ENCODE results near the gene SPATA25. TPM values are rescaled to one million over a fixed set of nuclear protein-coding genes. Genes with fewer than 3 reads are reported as not detected.

Gene SPATA25
- total RNA-seq, 1 experiment from 2014 or later: 1.8 TPM

GRCh38 chr20:45851501-45851900, 35.9 kb downstream of the SPATA25 start:
- ChIA-PET POLR2A (no interaction called here), CTCF (interaction anchor here (0.7 to 1.2 kb wide), 2 partner anchors 39 to 54 kb away, joined by 3 read pairs; no protein-coding TSS in a partner anchor)
- H3K27me3 ChIP-seq (ENCODE audit: control insufficient read depth, insufficient read depth, low read length): no peaks in the 10 kb centered on the region
- no peak overlapping the region for H3K4me3 ChIP-seq (ENCODE audit: low read depth in 2 of 2, low read length in 2 of 2)
- no TSS peak for BruUV-seq (replicated peaks)
- intact Hi-C loops (cut with micrococcal nuclease; ENCODE audit: unreplicated experiment) (no loop called here), in situ Hi-C loops (cut with HindIII; ENCODE audit: low pct_unique_long_range_greater_than_20kb, low sequenced_read_pairs) (no loop called here)
- TF ChIP-seq POLR2AphosphoS5 (IDR thresholded peaks at IDR 0.05; ENCODE audit: low read depth, low read length): no peak
- no peak for TF ChIP-seq REST (IDR thresholded peaks at IDR 0.05; ENCODE audit: insufficient read depth in 1 of 2, low read depth in 2 of 2, low read length in 1 of 2)
- no peak for TF ChIP-seq SIN3A (IDR thresholded peaks at IDR 0.05; ENCODE audit: borderline replicate concordance, insufficient read depth, low read depth, low read length)
- TF ChIP-seq CTCF (IDR thresholded peaks at IDR 0.05): no peak
- TF ChIP-seq TCF7L2 (IDR thresholded peaks at IDR 0.05; ENCODE audit: low read depth, low read length): no peak
- no peaks in the 10 kb centered on the region; the same call in none of the 2 replicates for H3K36me3 ChIP-seq (ENCODE audit: control insufficient read depth, insufficient read depth, low read length)
- ATAC-seq (no peak), DNase-seq (ENCODE audit: low read depth, low spot score) (no peak)
- H3K4me1 ChIP-seq (ENCODE audit: control insufficient read depth, insufficient read depth, low read length): peaks cover 6% of the 10 kb centered on the region
- no peaks in the 10 kb centered on the region for H3K9me3 ChIP-seq (ENCODE audit: control insufficient read depth, insufficient read depth, low read depth, low read length)
- no peak overlapping the region for H3K27ac ChIP-seq (ENCODE audit: low read length)

GRCh38 chr20:45850926-45851325, 36.5 kb downstream of the SPATA25 start:
- Histone ChIP-seq H3K27me3 (ENCODE audit: control insufficient read depth, insufficient read depth, low read length) (no peaks in the 10 kb centered on the region), H3K27ac (ENCODE audit: low read length) (no peak overlapping the region), H3K36me3 (ENCODE audit: control insufficient read depth, insufficient read depth, low read length) (no peaks in the 10 kb centered on the region; the same call in 1 of the 2 replicates), H3K4me3 (ENCODE audit: low read depth in 2 of 2, low read length in 2 of 2) (no peak overlapping the region), H3K4me1 (ENCODE audit: control insufficient read depth, insufficient read depth, low read length) (peaks cover under 1% of the 10 kb centered on the region), H3K9me3 (ENCODE audit: control insufficient read depth, insufficient read depth, low read depth, low read length) (no peaks in the 10 kb centered on the region)
- no TSS peak for BruUV-seq (replicated peaks)
- in situ Hi-C loops (cut with HindIII; ENCODE audit: low pct_unique_long_range_greater_than_20kb, low sequenced_read_pairs): no loop called here
- ATAC-seq (no peak), DNase-seq (ENCODE audit: low read depth, low spot score) (no peak)
- intact Hi-C loops (cut with micrococcal nuclease; ENCODE audit: unreplicated experiment): no loop called here
- TF ChIP-seq CTCF (IDR thresholded peaks at IDR 0.05): no peak
- TF ChIP-seq POLR2AphosphoS5 (IDR thresholded peaks at IDR 0.05; ENCODE audit: low read depth, low read length): no peak
- TF ChIP-seq SIN3A (IDR thresholded peaks at IDR 0.05; ENCODE audit: borderline replicate concordance, insufficient read depth, low read depth, low read length): no peak
- POLR2A ChIA-PET: no interaction called here
- CTCF ChIA-PET: interaction anchor here (1.2 kb wide), 1 partner anchor 39 kb away, joined by 3 read pairs; no protein-coding TSS in a partner anchor
